BE2C (cell line): ENCODE results near the gene GTF2IRD1.

ENCODE experiments used
- DNase-seq: peaks from one replicate; pipeline ENCODE4 v3.0.0-alpha.2; 2020
- H3K27me3 ChIP-seq: fragments of 250-450 bp; sonication (Bioruptor Pico); 2 replicates; pipeline ENCODE4 v1.5.1; 2020; ENCODE audit warnings: mild to moderate bottlenecking
- H3K36me3 ChIP-seq: fragments of 250-450 bp; sonication (Bioruptor Pico); 2 replicates; pipeline ENCODE4 v1.5.1; 2020; ENCODE audit warnings: mild to moderate bottlenecking
- H3K4me1 ChIP-seq: fragments of 250-450 bp; sonication (Bioruptor Pico); 2 replicates; pipeline ENCODE4 v1.5.1; 2020
- H3K4me3 ChIP-seq: 2 replicates; pipeline ENCODE4 v1.5.1; 2011; ENCODE audit warnings: low read depth, low read length
- H3K9me3 ChIP-seq: fragments of 250-450 bp; sonication (Bioruptor Pico); 2 replicates; pipeline ENCODE4 v1.5.1; 2020
- TF ChIP-seq, protein P1 (sequence below): IDR thresholded peaks from 2 replicates; pipeline ENCODE4 v1.5.1; 2012; ENCODE audit warnings: mild to moderate bottlenecking, low read depth, low read length

The GTF2IRD1 gene

DNA sequence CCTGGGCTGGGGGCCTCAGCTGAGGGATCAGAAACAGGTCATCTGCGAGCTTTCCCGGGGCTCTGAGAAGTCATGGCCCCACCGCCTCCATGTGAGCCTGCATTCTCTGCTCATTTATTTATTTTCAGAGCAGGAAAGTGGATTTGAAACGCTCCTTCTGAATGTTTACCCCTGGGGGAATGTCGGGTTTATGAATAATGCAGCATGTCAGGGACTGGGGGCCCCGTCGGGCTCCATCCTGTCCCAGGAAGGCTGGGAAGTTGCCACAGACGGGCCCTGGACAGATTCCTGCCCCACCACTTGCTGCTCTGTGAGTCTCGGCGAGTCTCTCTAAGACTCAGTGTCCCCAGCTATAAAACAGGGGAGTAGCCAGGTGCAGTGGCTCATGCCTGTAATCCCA lies 11.9 kb upstream of the GTF2IRD1 start:
- no peak for DNase-seq
- H3K27me3 ChIP-seq = no peaks in the 10 kb centered on the region
- TF ChIP-seq, protein P1, sequence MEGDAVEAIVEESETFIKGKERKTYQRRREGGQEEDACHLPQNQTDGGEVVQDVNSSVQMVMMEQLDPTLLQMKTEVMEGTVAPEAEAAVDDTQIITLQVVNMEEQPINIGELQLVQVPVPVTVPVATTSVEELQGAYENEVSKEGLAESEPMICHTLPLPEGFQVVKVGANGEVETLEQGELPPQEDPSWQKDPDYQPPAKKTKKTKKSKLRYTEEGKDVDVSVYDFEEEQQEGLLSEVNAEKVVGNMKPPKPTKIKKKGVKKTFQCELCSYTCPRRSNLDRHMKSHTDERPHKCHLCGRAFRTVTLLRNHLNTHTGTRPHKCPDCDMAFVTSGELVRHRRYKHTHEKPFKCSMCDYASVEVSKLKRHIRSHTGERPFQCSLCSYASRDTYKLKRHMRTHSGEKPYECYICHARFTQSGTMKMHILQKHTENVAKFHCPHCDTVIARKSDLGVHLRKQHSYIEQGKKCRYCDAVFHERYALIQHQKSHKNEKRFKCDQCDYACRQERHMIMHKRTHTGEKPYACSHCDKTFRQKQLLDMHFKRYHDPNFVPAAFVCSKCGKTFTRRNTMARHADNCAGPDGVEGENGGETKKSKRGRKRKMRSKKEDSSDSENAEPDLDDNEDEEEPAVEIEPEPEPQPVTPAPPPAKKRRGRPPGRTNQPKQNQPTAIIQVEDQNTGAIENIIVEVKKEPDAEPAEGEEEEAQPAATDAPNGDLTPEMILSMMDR = no peak

DNA sequence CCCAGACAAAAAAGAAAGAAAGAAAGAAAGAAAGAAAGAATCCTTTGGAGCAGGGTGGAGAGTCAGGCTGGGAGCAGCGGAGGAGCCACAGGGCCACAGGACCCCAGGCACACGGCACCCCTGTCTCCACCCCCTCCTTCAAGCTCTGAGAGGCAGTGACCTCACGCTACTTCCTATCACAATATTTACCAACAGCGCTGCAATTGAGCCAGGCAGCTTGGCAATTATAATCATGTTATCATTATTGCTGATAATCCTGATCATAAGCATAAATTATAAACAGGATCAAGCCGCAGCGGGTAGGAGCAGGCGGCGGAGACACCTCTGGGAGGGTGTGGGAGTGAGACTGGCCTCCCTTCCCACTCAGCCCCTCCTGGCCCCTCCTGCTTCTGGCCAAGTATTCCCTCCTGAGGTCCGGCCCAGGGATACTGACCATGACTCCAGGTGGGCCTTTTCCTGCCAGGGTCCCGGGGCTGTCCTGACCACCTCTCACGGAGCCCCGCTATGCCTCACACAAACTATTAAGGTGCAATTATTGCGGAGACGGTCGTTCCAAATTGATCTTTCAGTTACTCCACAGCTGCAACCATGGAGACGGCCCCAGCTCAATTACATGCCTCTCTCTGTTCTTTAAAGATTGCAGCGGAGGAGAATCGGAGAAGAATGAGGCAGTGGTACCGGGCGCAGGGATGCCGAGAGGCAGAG lies 10.0 kb upstream of the GTF2IRD1 start:
- TF ChIP-seq, protein P1 = no peak
- Histone ChIP-seq H3K36me3 (no peaks in the 10 kb centered on the region), H3K9me3 (no peaks in the 10 kb centered on the region; the same call in 1 of the 2 replicates), H3K27me3 (no peaks in the 10 kb centered on the region), H3K4me1 (no peaks in the 10 kb centered on the region), H3K4me3 (no peak overlapping the region)
- no peak for DNase-seq

More for the DNA sequence above, 11.9 kb upstream of the GTF2IRD1 start:
- H3K9me3 ChIP-seq = no peaks in the 10 kb centered on the region; the same call in 1 of the 2 replicates
- no peak overlapping the region for H3K4me3 ChIP-seq
- no peaks in the 10 kb centered on the region for H3K4me1 ChIP-seq
- no peaks in the 10 kb centered on the region for H3K36me3 ChIP-seq

DNA sequence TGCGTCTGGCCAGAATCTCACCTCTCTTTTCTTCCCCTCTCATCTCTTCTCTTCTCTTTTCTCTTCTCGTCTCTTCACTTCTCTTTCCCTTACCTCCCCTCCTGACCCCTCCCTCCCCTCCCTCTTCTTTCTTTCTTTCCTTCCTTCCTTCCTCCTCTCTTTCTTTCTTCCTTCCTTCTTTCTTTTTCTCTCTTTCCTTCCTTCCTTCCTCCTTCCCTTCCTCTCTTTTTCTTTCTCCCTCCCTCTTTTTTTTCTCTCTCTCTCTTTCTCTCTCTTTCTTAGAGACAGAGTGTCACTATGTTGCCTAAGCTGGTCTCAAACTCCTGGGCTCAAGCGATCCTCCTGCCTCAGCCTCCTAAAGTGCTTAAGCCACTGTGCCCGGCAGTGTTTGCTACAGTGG lies 4.6 kb upstream of the GTF2IRD1 start:
- TF ChIP-seq, protein P1 = no peak
- Histone ChIP-seq H3K36me3 (no peaks in the 10 kb centered on the region), H3K9me3 (no peaks in the 10 kb centered on the region), H3K27me3 (no peaks in the 10 kb centered on the region), H3K4me3 (no peak overlapping the region), H3K4me1 (no peaks in the 10 kb centered on the region; the same call in 1 of the 2 replicates)
- no peak for DNase-seq

DNA sequence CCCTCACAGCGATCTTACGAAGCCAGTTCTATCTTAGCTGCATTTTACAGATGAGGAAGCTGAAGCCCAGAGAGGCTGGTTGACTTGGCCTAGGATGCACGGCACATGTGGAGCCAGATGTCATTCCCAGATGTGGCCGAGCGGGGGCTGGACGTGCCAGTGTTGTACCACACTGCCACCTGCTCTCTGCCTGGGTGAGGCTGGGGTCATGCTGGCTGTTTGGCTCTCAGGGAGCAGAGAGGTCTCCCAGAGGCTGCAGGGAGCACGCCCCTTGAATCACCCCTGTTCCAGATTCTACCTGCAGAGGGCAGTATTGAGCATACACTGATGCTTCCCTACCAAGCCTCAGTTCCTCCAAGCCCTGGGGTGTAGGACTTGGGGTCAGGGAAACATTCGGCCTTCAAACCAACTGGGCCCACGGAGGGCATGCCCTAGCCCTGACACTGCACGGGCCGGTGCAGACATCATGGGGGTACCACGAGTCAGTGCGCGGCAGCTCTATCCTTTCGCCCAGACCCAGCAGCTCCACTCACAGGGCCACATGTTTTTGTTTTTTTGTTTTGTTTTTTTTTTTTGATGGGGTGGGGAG lies 3.8 kb upstream of the GTF2IRD1 start:
- no peaks in the 10 kb centered on the region; the same call in 1 of the 2 replicates for H3K4me1 ChIP-seq
- no peak overlapping the region for H3K4me3 ChIP-seq
- no peaks in the 10 kb centered on the region for H3K9me3 ChIP-seq
- no peaks in the 10 kb centered on the region for H3K27me3 ChIP-seq
- TF ChIP-seq, protein P1 = peak; percentile 88
- no peaks in the 10 kb centered on the region for H3K36me3 ChIP-seq
- peak; percentile 70 for DNase-seq

DNA sequence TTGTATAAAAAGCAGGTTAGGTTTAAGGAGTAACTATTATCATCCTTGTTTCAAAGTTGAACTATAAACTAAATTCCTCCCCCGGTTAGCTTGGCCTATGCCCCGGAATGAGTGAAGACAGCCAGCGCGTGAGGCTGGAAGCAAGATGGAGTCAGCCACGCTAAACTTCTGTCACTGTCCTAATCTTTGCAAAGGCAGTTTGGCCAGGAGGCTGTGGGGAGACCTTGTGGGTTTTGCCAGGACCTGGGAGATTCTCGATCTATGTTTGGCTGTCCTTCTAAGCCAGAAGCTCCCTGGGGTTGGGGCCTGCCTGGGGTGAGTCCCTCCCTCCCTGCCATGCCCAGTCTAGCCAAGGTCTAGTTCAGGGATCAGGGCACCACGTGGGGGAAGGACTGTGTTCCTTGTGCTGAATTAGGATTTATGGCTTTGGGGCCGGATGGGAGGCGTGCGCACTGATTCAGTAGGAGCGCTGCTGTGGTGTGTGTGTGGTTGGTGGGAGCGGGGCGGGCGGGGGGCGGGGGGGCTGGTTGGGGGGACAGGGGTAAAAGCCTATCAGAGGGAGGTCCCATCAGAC lies 871 bp upstream of the GTF2IRD1 start:
- Histone ChIP-seq H3K36me3 (no peaks in the 10 kb centered on the region; the same call in 1 of the 2 replicates), H3K4me1 (no peaks in the 10 kb centered on the region; the same call in 1 of the 2 replicates), H3K9me3 (no peaks in the 10 kb centered on the region), H3K4me3 (peak overlapping the region; percentile 59), H3K27me3 (no peaks in the 10 kb centered on the region)
- DNase-seq = no peak
- TF ChIP-seq, protein P1 = no peak
